Fibroblast of lung (primary cell): ENCODE measurements around the gene MELTF.
"Not testable (repeated sequence)": the region's sequence is repeated elsewhere in the genome, so short reads cannot be mapped to it uniquely, and the experiment has no call there.

Experiments used
- CTCF ChIP-seq, 2 donors: IDR thresholded peaks in 1 of 2; conservative IDR thresholded peaks in 1 of 2; 1 replicate in 1 of 2; 2 replicates in 1 of 2; pipeline ENCODE4 v1.5.1; 2011 to 2012; ENCODE audit warnings: low read length in 2 of 2, control low read depth in 1 of 2, inconsistent platforms in 1 of 2, low read depth in 1 of 2, mild to moderate bottlenecking in 1 of 2
- EZH2 ChIP-seq: IDR thresholded peaks from 2 replicates; pipeline ENCODE4 v1.5.1; 2012; ENCODE audit warnings: low read length, control low read depth, mild to moderate bottlenecking; ENCODE audit errors: missing control alignments

GRCh38 chr3:197034778-197035177, 5.2 kb upstream of the MELTF start:
- not testable (repeated sequence) for TF ChIP-seq CTCF (conservative IDR thresholded peaks at IDR 0.05 in 1 of 2, IDR thresholded peaks at IDR 0.05 in 1 of 2; ENCODE audit: low read depth in 1 of 2, low read length in 2 of 2); EZH2
